ENCODE measurements around the gene TBX19. TPM values are rescaled to one million over a fixed set of nuclear protein-coding genes. Genes with fewer than 3 reads are reported as not detected.

Gene TBX19
- total and polyA plus RNA-seq, 10 of the 15 experiments (the other 5 are each of a cell fraction or from before 2014, with no cell fraction given), result 0.13 to 6.9 (median 1.2) TPM

- intact Hi-C loops (cut with micrococcal nuclease; ENCODE audit: unreplicated experiment), result no loop called here
Measured at GRCh38 chr1:168279253-168279652, 1.4 kb upstream of the TBX19 start.

More at GRCh38 chr1:168279253-168279652, 1.4 kb upstream of the TBX19 start:
- H3K4me1 ChIP-seq (ENCODE audit: control insufficient read depth, insufficient read depth, low read length), result no peaks in the 10 kb centered on the region
- ChIA-PET SMC1A (ENCODE audit: uncharacterized antibody, unreplicated experiment) (no interaction called here), RAD21 (ENCODE audit: unreplicated experiment) (no interaction called here), CTCF (interaction anchor here (2.2 kb wide), 1 partner anchor 44 kb away, joined by 6 read pairs; no protein-coding TSS in a partner anchor), POLR2A (no interaction called here)
- no TSS peak for BruUV-seq (replicated peaks)
- no peak overlapping the region for H3K9ac ChIP-seq (ENCODE audit: control insufficient read depth, insufficient read depth, low read length)
- H4K20me1 ChIP-seq (ENCODE audit: control insufficient read depth, insufficient read depth), result no peaks in the 10 kb centered on the region
- no peak overlapping the region for H3K27ac ChIP-seq (ENCODE audit: control insufficient read depth, insufficient read depth)
- ATAC-seq (no peak), DNase-seq (ENCODE audit: low read depth, low spot score) (no peak), FAIRE-seq (no peak)
- no peak for TF ChIP-seq SMARCA5 (IDR thresholded peaks at IDR 0.05)
- no peak for TF ChIP-seq E2F8 (IDR thresholded peaks at IDR 0.05; ENCODE audit: low read depth, partially characterized antibody)
- TF ChIP-seq ZBTB4 (CRISPR knock-in tag; IDR thresholded peaks at IDR 0.05), result no peak
- no peak for TF ChIP-seq ZZZ3 (IDR thresholded peaks at IDR 0.05; ENCODE audit: control insufficient read depth, insufficient read length, low read depth)
- TF ChIP-seq ETV6 (conservative IDR thresholded peaks at IDR 0.05 in 1 of 2, IDR thresholded peaks at IDR 0.05 in 1 of 2; ENCODE audit: borderline replicate concordance in 1 of 2, low read depth in 1 of 2), result no peak
- no peak for TF ChIP-seq SMAD1 (IDR thresholded peaks at IDR 0.05; ENCODE audit: low read depth, partially characterized antibody)
- no peak for TF ChIP-seq CHD4 (IDR thresholded peaks at IDR 0.05)
- no peak for TF ChIP-seq SUZ12 (IDR thresholded peaks at IDR 0.05; ENCODE audit: unreplicated experiment)
- no peak for TF ChIP-seq PAX8 (IDR thresholded peaks at IDR 0.05)
- TF ChIP-seq ASH2L (IDR thresholded peaks at IDR 0.05; ENCODE audit: borderline replicate concordance, low read depth), result no peak
- no peak for TF ChIP-seq USF1 (IDR thresholded peaks at IDR 0.05; ENCODE audit: borderline replicate concordance, extremely low read length, insufficient read depth, low read depth, low read length)
- no peak for TF ChIP-seq E2F4 (IDR thresholded peaks at IDR 0.05; ENCODE audit: low read depth, low read length)
- no peak for TF ChIP-seq GATAD2B (conservative IDR thresholded peaks at IDR 0.05; ENCODE audit: low read depth)
- TF ChIP-seq HDAC2 (IDR thresholded peaks at IDR 0.05), result no peak
- TF ChIP-seq SMC3 (IDR thresholded peaks at IDR 0.05; ENCODE audit: borderline replicate concordance, low read length), result no peak
- TF ChIP-seq MYB (IDR thresholded peaks at IDR 0.05; ENCODE audit: borderline replicate concordance, low read depth, low read length), result no peak
- no peak for TF ChIP-seq FOXM1 (IDR thresholded peaks at IDR 0.05; ENCODE audit: low read depth, low read length)
- no peak for TF ChIP-seq MTA2 (IDR thresholded peaks at IDR 0.05; ENCODE audit: low read depth)
- H3K79me2 ChIP-seq (ENCODE audit: control insufficient read depth, insufficient read depth, low read length), result no peaks in the 10 kb centered on the region
- in situ Hi-C loops (cut with MboI), result no loop called here
- H3K4me2 ChIP-seq (ENCODE audit: control insufficient read depth, insufficient read depth), result no peak overlapping the region
- H3K36me3 ChIP-seq (ENCODE audit: control insufficient read depth in 2 of 2, insufficient read depth in 2 of 2, low read length in 1 of 2), result no peaks in the 10 kb centered on the region
- WGBS (ENCODE audit: insufficient coverage, insufficient replicate concordance, low lambda C conversion rate, missing lambda C conversion rate), result 67% methylated on average over 1 of the region's 1 CpG
- H2AFZ ChIP-seq (ENCODE audit: control insufficient read depth, low read depth, low read length), result no peak overlapping the region
- no peak overlapping the region for H3K4me3 ChIP-seq
- H3K27me3 ChIP-seq (replicated peaks in 1 of 2; ENCODE audit: control insufficient read depth in 2 of 2, insufficient read depth in 2 of 2, low read length in 1 of 2), result no peaks in the 10 kb centered on the region
- H3K9me3 ChIP-seq (replicated peaks; ENCODE audit: control insufficient read depth, insufficient read depth, low read length), result peaks cover 2% of the 10 kb centered on the region; the same call in 2 of the 3 replicates
